Mesodermal cell (in vitro differentiated cells): Measurements from ENCODE around the gene CLNK.

ENCODE experiments used
- H3K27ac ChIP-seq: 2 replicates; pipeline ENCODE4 v1.7.0; 2013; ENCODE audit warnings: mild to moderate bottlenecking, low read depth, low read length, moderate library complexity; ENCODE audit not compliant: severe bottlenecking
- H3K36me3 ChIP-seq: 2 replicates; pipeline ENCODE4 v1.7.1; 2013; ENCODE audit warnings: mild to moderate bottlenecking, low read length, moderate library complexity; ENCODE audit not compliant: control insufficient read depth, insufficient read depth
- H3K4me1 ChIP-seq: one replicate; pipeline ENCODE4 v1.7.1; 2013; ENCODE audit warnings: mild to moderate bottlenecking, low read length; ENCODE audit not compliant: insufficient read depth, control insufficient read depth, poor library complexity, severe bottlenecking
- H3K4me3 ChIP-seq: 2 replicates; pipeline ENCODE4 v1.7.0; 2013; ENCODE audit warnings: low read length, control low read depth, mild to moderate bottlenecking; ENCODE audit not compliant: insufficient read depth, poor library complexity, severe bottlenecking; ENCODE audit errors: extremely low read depth
- H3K9me3 ChIP-seq: 2 replicates; pipeline ENCODE4 v1.7.1; 2013; ENCODE audit warnings: mild to moderate bottlenecking, low read length, moderate library complexity; ENCODE audit not compliant: control insufficient read depth
- WGBS, 2 experiments: methylation state at CpG; one replicate each; pipeline ENCODE4 v1.1.5; 2013; ENCODE audit warnings: missing lambda C conversion rate in 2 of 2; ENCODE audit not compliant: insufficient coverage in 2 of 2; 5-methylcytosine and 5-hydroxymethylcytosine counted together

The CLNK gene

GRCh38 chr4:10482913-10483312 lies 201.7 kb downstream of the CLNK start:
- WGBS, 2 experiments, result 67 to 100% methylated on average over 2 to 4 of the region's 5 CpGs
- H3K4me1 ChIP-seq, result no peaks in the 10 kb centered on the region
- no peak overlapping the region for H3K27ac ChIP-seq
- H3K9me3 ChIP-seq, result no peaks in the 10 kb centered on the region
- no peaks in the 10 kb centered on the region for H3K36me3 ChIP-seq
- no peak overlapping the region for H3K4me3 ChIP-seq

GRCh38 chr4:10480616-10481015 lies 204.0 kb downstream of the CLNK start:
- Histone ChIP-seq H3K4me1 (no peaks in the 10 kb centered on the region), H3K36me3 (no peaks in the 10 kb centered on the region), H3K27ac (no peak overlapping the region), H3K4me3 (no peak overlapping the region), H3K9me3 (no peaks in the 10 kb centered on the region)
- WGBS, 2 experiments, result 93 to 96% methylated on average over 4 of the region's 5 CpGs

GRCh38 chr4:10478621-10479020 lies 205.9 kb downstream of the CLNK start:
- no peaks in the 10 kb centered on the region for H3K4me1 ChIP-seq
- no peaks in the 10 kb centered on the region for H3K36me3 ChIP-seq
- H3K4me3 ChIP-seq, result no peak overlapping the region
- H3K9me3 ChIP-seq, result no peaks in the 10 kb centered on the region
- H3K27ac ChIP-seq, result no peak overlapping the region

GRCh38 chr4:10470505-10470904 lies 214.1 kb downstream of the CLNK start:
- H3K4me1 ChIP-seq, result no peaks in the 10 kb centered on the region
- no peaks in the 10 kb centered on the region for H3K9me3 ChIP-seq
- H3K36me3 ChIP-seq, result no peaks in the 10 kb centered on the region
- no peak overlapping the region for H3K4me3 ChIP-seq
- WGBS, 2 experiments, result 94 to 96% methylated on average over 3 to 5 of the region's 5 CpGs
- H3K27ac ChIP-seq, result no peak overlapping the region

GRCh38 chr4:10466161-10466560 lies 218.4 kb downstream of the CLNK start:
- H3K4me3 ChIP-seq, result no peak overlapping the region
- WGBS, 2 experiments, result 86 to 94% methylated on average over 1 to 3 of the region's 5 CpGs

GRCh38 chr4:10462876-10463275 lies 221.7 kb downstream of the CLNK start:
- Histone ChIP-seq H3K4me1 (no peaks in the 10 kb centered on the region), H3K4me3 (no peak overlapping the region), H3K27ac (no peak overlapping the region), H3K36me3 (no peaks in the 10 kb centered on the region), H3K9me3 (peaks cover 11% of the 10 kb centered on the region)
- 96% methylated on average over 4 of the region's 4 CpGs; no CpG with 5 or more reads in 1 of the 2 experiments for WGBS, 2 experiments

More at GRCh38 chr4:10466161-10466560, 218.4 kb downstream of the CLNK start:
- H3K27ac ChIP-seq, result no peak overlapping the region
- peaks cover 9% of the 10 kb centered on the region for H3K9me3 ChIP-seq
- H3K4me1 ChIP-seq, result no peaks in the 10 kb centered on the region
- no peaks in the 10 kb centered on the region for H3K36me3 ChIP-seq

- H3K36me3 ChIP-seq, result no peaks in the 10 kb centered on the region
- peak overlapping the region; percentile 31 for H3K4me3 ChIP-seq
- H3K9me3 ChIP-seq, result peaks cover 13% of the 10 kb centered on the region
- no peak overlapping the region for H3K27ac ChIP-seq
- 83 to 90% methylated on average over 24 to 27 of the region's 27 CpGs for WGBS, 2 experiments
- no peaks in the 10 kb centered on the region for H3K4me1 ChIP-seq
These were observed 222.6 kb downstream of the CLNK start for GRCh38 chr4:10461850-10462400.

GRCh38 chr4:10461091-10461849 lies 223.3 kb downstream of the CLNK start:
- no peak overlapping the region for H3K27ac ChIP-seq
- peaks cover 13% of the 10 kb centered on the region for H3K9me3 ChIP-seq
- H3K4me3 ChIP-seq, result peak overlapping the region; percentile 31
- H3K36me3 ChIP-seq, result no peaks in the 10 kb centered on the region
- no peaks in the 10 kb centered on the region for H3K4me1 ChIP-seq
- WGBS, 2 experiments, result 13 to 14% methylated on average over 64 to 69 of the region's 72 CpGs

- WGBS, 2 experiments, result 94% methylated on average over 9 to 10 of the region's 11 CpGs
- Histone ChIP-seq H3K9me3 (peaks cover 13% of the 10 kb centered on the region), H3K27ac (no peak overlapping the region), H3K4me1 (no peaks in the 10 kb centered on the region), H3K4me3 (no peak overlapping the region), H3K36me3 (peaks cover 4% of the 10 kb centered on the region)
These were observed 224.1 kb downstream of the CLNK start for GRCh38 chr4:10460313-10461047.

- Histone ChIP-seq H3K9me3 (peaks cover 13% of the 10 kb centered on the region), H3K4me3 (no peak overlapping the region), H3K4me1 (no peaks in the 10 kb centered on the region), H3K27ac (no peak overlapping the region), H3K36me3 (peaks cover 16% of the 10 kb centered on the region)
- 77 to 90% methylated on average over 4 to 5 of the region's 8 CpGs for WGBS, 2 experiments
These were observed 225.3 kb downstream of the CLNK start for GRCh38 chr4:10459305-10459704.

- Histone ChIP-seq H3K9me3 (peaks cover 13% of the 10 kb centered on the region), H3K36me3 (peaks cover 26% of the 10 kb centered on the region), H3K4me3 (no peak overlapping the region), H3K4me1 (no peaks in the 10 kb centered on the region), H3K27ac (no peak overlapping the region)
- WGBS, 2 experiments, result 64 to 79% methylated on average over 13 of the region's 13 CpGs
These were observed 226.4 kb downstream of the CLNK start for GRCh38 chr4:10458177-10458576.
